ENCODE measurements around the gene SPATA21. TPM values are rescaled to one million over a fixed set of nuclear protein-coding genes. Genes with fewer than 3 reads are reported as not detected.
A peak's percentile ranks its signal among the peaks of the same experiment; 100 is the strongest.

SPATA21 gene
- total RNA-seq, 2 donors from 2014 or later: not detected

GRCh38 chr1:16440131-16440469 is 2.9 kb upstream of the SPATA21 start:
- H3K36me3 ChIP-seq: peaks cover 17% of the 10 kb centered on the region
- DNase-seq (ENCODE audit: low spot score): no peak
- H3K27me3 ChIP-seq: no peaks in the 10 kb centered on the region
- H3K4me3 ChIP-seq: peak overlapping the region; percentile 80 to 89
- no peak for TF ChIP-seq CTCF (IDR thresholded peaks at IDR 0.05)
- H3K27ac ChIP-seq: peak overlapping the region; percentile 73 to 81
- peaks cover 0 to 33% of the 10 kb centered on the region in 2 donors for H3K4me1 ChIP-seq
- no peaks in the 10 kb centered on the region for H3K9me3 ChIP-seq

GRCh38 chr1:16438924-16439323 is 1.7 kb upstream of the SPATA21 start:
- Histone ChIP-seq H3K4me1 (peaks cover 0 to 30% of the 10 kb centered on the region in 2 donors), H3K27me3 (no peaks in the 10 kb centered on the region), H3K36me3 (peaks cover 6% of the 10 kb centered on the region), H3K27ac (no peak overlapping the region), H3K4me3 (no peak overlapping the region), H3K9me3 (no peaks in the 10 kb centered on the region)
- no peak for DNase-seq (ENCODE audit: low spot score)
- TF ChIP-seq CTCF (IDR thresholded peaks at IDR 0.05): no peak

GRCh38 chr1:16438516-16438915 is 1.3 kb upstream of the SPATA21 start:
- H3K27me3 ChIP-seq: no peaks in the 10 kb centered on the region
- no peak for DNase-seq (ENCODE audit: low spot score)
- no peak for TF ChIP-seq CTCF (IDR thresholded peaks at IDR 0.05)
- no peak overlapping the region for H3K4me3 ChIP-seq
- H3K9me3 ChIP-seq: no peaks in the 10 kb centered on the region
- H3K36me3 ChIP-seq: peaks cover 2% of the 10 kb centered on the region
- H3K4me1 ChIP-seq: peaks cover 0 to 26% of the 10 kb centered on the region in 2 donors
- H3K27ac ChIP-seq: no peak overlapping the region

GRCh38 chr1:16434501-16434900 is 2.7 kb downstream of the SPATA21 start:
- no peak for DNase-seq (ENCODE audit: low spot score)
- Histone ChIP-seq H3K27ac (no peak overlapping the region), H3K9me3 (no peaks in the 10 kb centered on the region), H3K27me3 (no peaks in the 10 kb centered on the region), H3K4me1 (no peaks in the 10 kb centered on the region), H3K36me3 (no peaks in the 10 kb centered on the region), H3K4me3 (no peak overlapping the region)
- no peak for TF ChIP-seq CTCF (IDR thresholded peaks at IDR 0.05)

GRCh38 chr1:16434007-16434406 is 3.2 kb downstream of the SPATA21 start:
- TF ChIP-seq CTCF (IDR thresholded peaks at IDR 0.05): no peak
- no peaks in the 10 kb centered on the region for H3K9me3 ChIP-seq
- no peak overlapping the region for H3K4me3 ChIP-seq
- H3K27ac ChIP-seq: no peak overlapping the region
- no peak for DNase-seq (ENCODE audit: low spot score)
- H3K27me3 ChIP-seq: no peaks in the 10 kb centered on the region
- no peaks in the 10 kb centered on the region for H3K36me3 ChIP-seq
- no peaks in the 10 kb centered on the region for H3K4me1 ChIP-seq

GRCh38 chr1:16433030-16433429 is 4.2 kb downstream of the SPATA21 start:
- no peak overlapping the region for H3K27ac ChIP-seq
- H3K27me3 ChIP-seq: no peaks in the 10 kb centered on the region
- H3K36me3 ChIP-seq: no peaks in the 10 kb centered on the region
- TF ChIP-seq CTCF (IDR thresholded peaks at IDR 0.05): no peak
- no peak overlapping the region for H3K4me3 ChIP-seq
- DNase-seq (ENCODE audit: low spot score): no peak
- H3K4me1 ChIP-seq: no peaks in the 10 kb centered on the region
- no peaks in the 10 kb centered on the region for H3K9me3 ChIP-seq

Measured in right atrium auricular region (tissue), 2 donors.